NCI-H524 (cell line): ENCODE measurements around the gene POU2F1.

ENCODE experiments used
- DNase-seq, 2 experiments: peaks; one replicate each; lab custom pipeline; 2025; lab: John Stamatoyannopoulos, UW

Gene POU2F1

GRCh38 chr1:167272369-167272957 lies 51.8 kb downstream of the POU2F1 start:
- no peak for DNase-seq

GRCh38 chr1:167273027-167273800 lies 52.5 kb downstream of the POU2F1 start:
- peak; percentile 86 to 96 for DNase-seq

GRCh38 chr1:167274061-167274460 lies 53.4 kb downstream of the POU2F1 start:
- no peak for DNase-seq

GRCh38 chr1:167276969-167277368 lies 56.3 kb downstream of the POU2F1 start:
- no peak for DNase-seq

- DNase-seq: no peak
Observed at GRCh38 chr1:167278497-167278896, 57.8 kb downstream of the POU2F1 start.

GRCh38 chr1:167280912-167281311 lies 60.2 kb downstream of the POU2F1 start:
- no peak for DNase-seq

- no peak for DNase-seq
Observed at GRCh38 chr1:167288390-167289074, 67.8 kb downstream of the POU2F1 start.

- no peak for DNase-seq
Observed at GRCh38 chr1:167289075-167289442, 68.4 kb downstream of the POU2F1 start.

- DNase-seq: no peak
Observed at GRCh38 chr1:167289966-167290365, 69.3 kb downstream of the POU2F1 start.

- no peak for DNase-seq
Observed at GRCh38 chr1:167291539-167292185, 71.0 kb downstream of the POU2F1 start.

GRCh38 chr1:167292216-167292615 lies 71.5 kb downstream of the POU2F1 start:
- DNase-seq: no peak

- DNase-seq: no peak
Observed at GRCh38 chr1:167293057-167293456, 72.4 kb downstream of the POU2F1 start.

- no peak for DNase-seq
Observed at GRCh38 chr1:167294528-167294927, 73.8 kb downstream of the POU2F1 start.

GRCh38 chr1:167297222-167298214 lies 76.8 kb downstream of the POU2F1 start:
- no peak for DNase-seq

GRCh38 chr1:167298325-167298724 lies 77.6 kb downstream of the POU2F1 start:
- no peak for DNase-seq

GRCh38 chr1:167301355-167301754 lies 80.7 kb downstream of the POU2F1 start:
- DNase-seq: peak in 1 of 2 experiments; percentile 10

GRCh38 chr1:167304165-167304564 lies 83.5 kb downstream of the POU2F1 start:
- no peak for DNase-seq

- DNase-seq: peak in 1 of 2 experiments; percentile 23
Observed at GRCh38 chr1:167305059-167305705, 84.5 kb downstream of the POU2F1 start.

- DNase-seq: peak in 1 of 2 experiments; percentile 23
Observed at GRCh38 chr1:167305706-167306277, 85.1 kb downstream of the POU2F1 start.

GRCh38 chr1:167310732-167311131 lies 90.0 kb downstream of the POU2F1 start:
- no peak for DNase-seq
